DMS53 treated with DMSO at 0.1 percent for 48 hours (cell line): ENCODE results near the gene ZAP70.
"Not testable (repeated sequence)": the region's sequence is repeated elsewhere in the genome, so short reads cannot be mapped to it uniquely, and the experiment has no call there.

Experiments used
- DNase-seq: peaks from one replicate; lab custom pipeline; 2025; ENCODE audit not compliant: unreplicated experiment; lab: John Stamatoyannopoulos, UW

The ZAP70 gene

GRCh38 chr2:97713296-97714083 lies at the start of gene ZAP70:
TSS of gene ZAP70 (plus strand) at chr2:97713576. CDS start at chr2:97724037, 10,461 bp downstream.
- DNase-seq, result no peak

GRCh38 chr2:97663626-97663961 lies 49.8 kb upstream of the ZAP70 start:
- DNase-seq, result no peak

- peak; percentile 100 for DNase-seq
Measured at GRCh38 chr2:97663962-97664635, 49.3 kb upstream of the ZAP70 start, which contains the start of gene ACTR1B. TSS of gene ACTR1B (minus strand) at chr2:97664044. CDS start at chr2:97663890, 154 bp downstream.

GRCh38 chr2:97664636-97664970 lies 48.8 kb upstream of the ZAP70 start:
- peak; percentile 86 for DNase-seq

- DNase-seq, result no peak
Measured at GRCh38 chr2:97669448-97669847, 43.9 kb upstream of the ZAP70 start, which contains the start of gene C2orf92. TSS of gene C2orf92 (plus strand) at chr2:97669713. CDS start at chr2:97669789, 76 bp downstream.

- no peak for DNase-seq
Measured at GRCh38 chr2:97670471-97670870, 42.9 kb upstream of the ZAP70 start.

GRCh38 chr2:97671526-97671925 lies 41.9 kb upstream of the ZAP70 start:
- no peak for DNase-seq

- DNase-seq, result not testable (repeated sequence)
Measured at GRCh38 chr2:97672606-97673140, 40.7 kb upstream of the ZAP70 start.

- DNase-seq, result no peak
Measured at GRCh38 chr2:97673182-97673914, 40.0 kb upstream of the ZAP70 start.

- no peak for DNase-seq
Measured at GRCh38 chr2:97673915-97674283, 39.5 kb upstream of the ZAP70 start.

GRCh38 chr2:97675430-97676113 lies 37.8 kb upstream of the ZAP70 start:
- DNase-seq, result no peak

GRCh38 chr2:97676620-97677019 lies 36.8 kb upstream of the ZAP70 start:
- DNase-seq, result no peak

- DNase-seq, result no peak
Measured at GRCh38 chr2:97677480-97677879, 35.9 kb upstream of the ZAP70 start.

GRCh38 chr2:97678298-97678697 lies 35.1 kb upstream of the ZAP70 start:
- DNase-seq, result no peak

- DNase-seq, result not testable (repeated sequence)
Measured at GRCh38 chr2:97687235-97687634, 26.1 kb upstream of the ZAP70 start.

GRCh38 chr2:97688062-97688827 lies 25.1 kb upstream of the ZAP70 start:
- DNase-seq, result no peak

- DNase-seq, result no peak
Measured at GRCh38 chr2:97691166-97691565, 22.2 kb upstream of the ZAP70 start.

GRCh38 chr2:97693476-97693875 lies 19.9 kb upstream of the ZAP70 start:
- DNase-seq, result no peak

- no peak for DNase-seq
Measured at GRCh38 chr2:97695744-97696143, 17.6 kb upstream of the ZAP70 start.
